ENCODE data around the gene LARP4. TPM values are rescaled to one million over a fixed set of nuclear protein-coding genes. Genes with fewer than 3 reads are reported as not detected.

Gene LARP4
- 55.8 and 80.9 TPM in 2 replicates for total RNA-seq

GRCh38 chr12:50400638-50401499 is at the start of gene LARP4:
Gene LARP4 (plus strand): TSS chr12:50400885. CDS start chr12:50401011, 126 bp downstream.

GRCh38 chr12:50504798-50505674 is 104.4 kb downstream of the LARP4 start, which contains the start of gene DIP2B:
Gene DIP2B (plus strand): TSS chr12:50504985. CDS start chr12:50505141, 156 bp downstream.

Other genes starting within 250 kb of the LARP4 start
- gene CERS5, start 233.5 kb upstream of the LARP4 start, total RNA-seq = 32.1 and 44.3 TPM in 2 replicates
- 113 and 140 TPM in 2 replicates for gene LIMA1, start 117.4 kb upstream of the LARP4 start, total RNA-seq
- under 0.01 TPM in 1 of 2 replicates, not detected in the other for gene FAM186A, start 4.3 kb upstream of the LARP4 start, total RNA-seq
- gene DIP2B, start 104.1 kb downstream of the LARP4 start, total RNA-seq = 18.3 and 24.5 TPM in 2 replicates